NCI-H446 (cell line): ENCODE measurements around the gene ATXN8OS.
A peak's percentile ranks its signal among the peaks of the same experiment; 100 is the strongest.
"Not testable (repeated sequence)": the region's sequence is repeated elsewhere in the genome, so short reads cannot be mapped to it uniquely, and the experiment has no call there.

Experiments
- DNase-seq, 2 experiments: peaks; one replicate each; lab custom pipeline; 2025; lab: John Stamatoyannopoulos, UW

ATXN8OS gene

DNA sequence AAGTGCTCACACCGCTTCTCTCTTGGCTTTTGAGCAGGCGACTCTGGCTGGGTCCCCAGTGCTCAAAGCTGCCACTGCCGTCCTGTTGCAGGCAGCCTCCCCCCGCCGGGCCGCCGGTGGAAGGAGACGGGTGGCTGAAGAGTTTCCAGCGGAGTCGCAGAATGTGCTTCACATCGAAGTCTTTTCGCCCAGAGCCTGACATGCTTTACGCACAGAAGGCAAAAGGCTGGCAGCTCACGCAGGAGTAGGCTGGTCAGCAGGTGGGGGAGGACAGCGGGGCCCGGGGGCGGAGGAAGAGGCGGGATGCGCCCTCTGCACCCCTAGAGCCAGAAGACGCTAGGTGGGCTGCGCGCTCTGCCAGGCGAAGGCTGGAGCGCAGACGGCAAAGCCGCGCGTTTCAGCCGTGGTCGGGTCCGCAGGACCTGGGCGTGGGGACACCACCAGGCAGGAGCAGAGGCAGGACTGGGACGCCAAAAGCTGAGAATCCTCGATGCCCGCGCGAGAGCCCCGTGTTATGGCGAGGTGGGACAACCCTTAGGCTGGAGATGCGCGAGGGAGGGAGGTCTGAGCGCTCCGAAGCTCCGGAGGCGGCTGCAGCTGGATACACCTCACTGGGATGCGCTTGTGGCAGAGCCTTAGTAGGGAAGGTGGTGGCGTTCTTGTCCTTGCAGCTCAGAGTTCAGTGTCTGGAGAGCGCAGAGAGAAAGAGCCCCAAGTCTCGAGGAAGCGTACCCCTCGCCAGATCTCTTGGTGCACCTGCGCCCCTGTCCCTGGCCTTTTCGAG, at the start of gene ATXN8OS:
Gene ATXN8OS, plus strand, starts transcription at position 329 of the 784 bp plus-strand sequence.
- no peak for DNase-seq

DNA sequence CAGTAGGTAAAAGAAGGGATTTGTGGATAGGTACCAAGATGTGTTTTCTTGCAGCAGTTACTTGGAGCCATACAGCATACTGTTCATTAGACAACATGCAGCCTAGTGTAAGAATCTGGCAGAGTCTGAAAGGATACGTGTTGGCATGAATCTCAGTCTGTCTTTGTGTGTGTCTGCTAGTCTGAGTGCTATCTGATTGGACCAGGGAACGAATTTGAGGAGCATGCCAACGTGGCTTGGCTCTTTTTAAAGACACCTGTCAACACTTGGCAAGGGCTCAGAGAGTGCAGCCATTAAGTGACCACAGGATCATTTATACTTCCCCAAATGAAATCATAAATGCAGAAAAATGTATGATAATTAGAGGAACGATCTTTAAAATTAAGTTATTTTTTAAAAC, 27.6 kb upstream of the ATXN8OS start:
- DNase-seq = peak; percentile 53 to 79

DNA sequence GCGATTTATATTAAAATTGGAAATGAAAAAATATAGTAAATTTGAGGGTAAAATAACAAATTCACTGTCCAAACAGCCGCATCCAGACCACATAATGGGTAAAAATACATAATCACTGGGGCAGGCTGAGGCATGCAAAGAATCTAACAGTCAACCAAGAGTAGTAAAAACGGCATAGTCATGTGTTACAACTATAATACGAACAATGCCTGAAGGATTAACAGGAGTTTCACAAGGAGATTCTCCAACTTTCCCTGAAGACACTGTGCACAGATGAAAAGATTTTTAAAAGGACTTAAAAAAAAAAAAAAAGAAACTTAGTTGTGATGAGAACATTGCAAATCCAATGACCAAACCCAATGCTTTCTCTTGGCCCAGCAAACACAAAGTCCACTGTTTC, 20.4 kb upstream of the ATXN8OS start:
- DNase-seq = no peak

DNA sequence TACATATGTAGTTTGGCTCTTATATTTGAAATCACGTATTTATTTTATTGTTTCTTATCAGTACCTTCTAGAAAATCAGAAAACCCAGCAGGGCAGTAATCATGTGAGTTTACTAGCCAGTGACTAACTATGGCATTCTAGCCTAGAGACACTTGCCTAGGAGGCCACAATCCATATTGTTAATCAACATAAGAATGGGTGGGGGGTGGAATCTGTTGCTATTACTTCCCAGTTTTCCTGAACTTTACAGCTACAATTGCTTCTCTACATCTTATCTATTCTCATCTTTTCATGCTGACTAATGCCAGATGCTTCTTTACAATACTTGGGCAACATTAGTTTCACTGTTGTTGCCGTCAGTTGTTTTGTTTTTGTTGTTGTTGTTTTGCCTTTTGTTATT, 18.7 kb upstream of the ATXN8OS start:
- no peak for DNase-seq

DNA sequence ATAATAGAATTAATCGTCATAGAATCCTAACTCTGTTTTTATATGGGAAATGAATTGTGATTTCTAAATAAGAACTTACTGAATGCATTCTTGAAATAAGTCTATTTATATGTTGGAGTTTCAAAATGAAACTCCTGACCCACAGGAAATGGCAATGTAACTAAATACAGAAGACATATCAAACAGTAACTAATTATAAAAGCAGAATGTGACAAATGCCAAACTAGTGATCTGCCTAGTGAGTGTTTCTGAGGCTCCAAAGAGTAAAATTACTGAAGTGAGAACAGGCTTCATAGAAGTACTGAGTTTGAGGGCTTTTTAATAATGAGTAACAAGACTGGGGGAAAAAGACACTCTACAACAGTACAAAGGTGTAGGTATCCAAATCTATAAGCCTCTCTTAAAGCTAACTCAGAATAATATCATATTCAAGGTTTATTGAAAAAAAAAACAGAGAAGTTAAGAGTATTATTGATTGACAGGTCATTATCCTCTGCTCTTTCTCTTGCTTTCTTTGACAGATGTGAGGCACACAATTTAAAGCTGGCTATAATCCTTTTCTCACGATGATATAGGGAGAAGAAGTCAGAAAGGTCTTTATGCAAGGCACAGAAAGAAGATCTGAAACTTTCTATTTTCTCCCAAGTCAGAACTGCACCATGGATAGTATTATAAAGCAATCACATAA, 17.4 kb upstream of the ATXN8OS start:
- no peak for DNase-seq

DNA sequence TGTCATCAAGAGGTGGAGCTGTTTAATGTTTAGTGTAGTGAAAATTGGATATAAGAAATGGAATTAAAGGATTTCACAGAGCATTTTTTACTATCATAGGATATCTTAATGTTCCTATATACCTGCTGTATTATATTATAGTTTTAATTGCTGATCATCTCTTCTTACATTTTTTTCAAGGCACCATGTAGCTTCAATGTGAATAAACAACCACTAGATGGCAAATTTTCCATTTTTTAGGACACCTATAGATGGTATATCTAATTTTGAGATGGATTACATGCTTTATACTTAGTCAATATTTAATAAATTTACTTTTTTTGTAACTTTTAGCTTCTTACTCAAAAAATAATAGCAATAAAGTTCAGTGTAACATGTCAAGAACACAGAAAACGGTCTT, 9.0 kb upstream of the ATXN8OS start:
- DNase-seq = peak in 1 of 2 experiments; percentile 0

DNA sequence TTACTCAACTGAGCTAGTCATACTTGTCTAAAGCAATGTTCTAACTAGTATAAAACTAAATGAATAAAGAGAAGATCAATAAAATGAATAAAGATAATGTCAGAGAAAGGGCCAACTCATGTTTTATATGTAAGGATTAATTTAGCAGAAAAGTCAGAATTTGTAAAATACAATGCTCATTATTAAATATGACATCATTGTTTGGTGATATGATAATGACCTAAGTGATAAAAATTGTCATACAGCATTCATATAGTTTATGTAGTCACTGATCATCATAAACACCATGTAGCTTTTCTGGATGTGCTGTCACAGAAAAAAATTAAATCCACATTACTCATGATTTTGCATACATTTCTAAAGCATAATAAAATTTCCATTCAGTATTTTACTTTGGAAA, 3.1 kb upstream of the ATXN8OS start:
- DNase-seq = no peak

DNA sequence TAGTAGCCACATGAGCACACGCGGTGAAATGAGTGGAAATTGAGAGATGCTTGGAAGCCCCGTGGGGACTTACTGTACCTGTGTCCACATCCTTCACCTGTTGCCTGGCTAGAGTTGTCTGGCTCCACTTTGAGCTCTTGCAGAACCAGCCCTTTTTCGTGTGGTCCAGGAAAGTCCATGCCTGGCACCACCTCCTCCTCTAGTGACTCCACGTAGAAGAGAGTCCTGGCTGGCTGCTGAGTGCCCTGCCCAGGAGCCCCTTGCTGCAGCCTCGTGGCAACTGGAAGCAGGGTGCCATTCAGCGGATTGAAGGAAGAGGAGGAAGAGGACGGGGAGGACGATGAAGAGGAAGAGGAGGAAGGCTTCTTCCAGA, 515 bp upstream of the ATXN8OS start:
- DNase-seq = no peak

DNA sequence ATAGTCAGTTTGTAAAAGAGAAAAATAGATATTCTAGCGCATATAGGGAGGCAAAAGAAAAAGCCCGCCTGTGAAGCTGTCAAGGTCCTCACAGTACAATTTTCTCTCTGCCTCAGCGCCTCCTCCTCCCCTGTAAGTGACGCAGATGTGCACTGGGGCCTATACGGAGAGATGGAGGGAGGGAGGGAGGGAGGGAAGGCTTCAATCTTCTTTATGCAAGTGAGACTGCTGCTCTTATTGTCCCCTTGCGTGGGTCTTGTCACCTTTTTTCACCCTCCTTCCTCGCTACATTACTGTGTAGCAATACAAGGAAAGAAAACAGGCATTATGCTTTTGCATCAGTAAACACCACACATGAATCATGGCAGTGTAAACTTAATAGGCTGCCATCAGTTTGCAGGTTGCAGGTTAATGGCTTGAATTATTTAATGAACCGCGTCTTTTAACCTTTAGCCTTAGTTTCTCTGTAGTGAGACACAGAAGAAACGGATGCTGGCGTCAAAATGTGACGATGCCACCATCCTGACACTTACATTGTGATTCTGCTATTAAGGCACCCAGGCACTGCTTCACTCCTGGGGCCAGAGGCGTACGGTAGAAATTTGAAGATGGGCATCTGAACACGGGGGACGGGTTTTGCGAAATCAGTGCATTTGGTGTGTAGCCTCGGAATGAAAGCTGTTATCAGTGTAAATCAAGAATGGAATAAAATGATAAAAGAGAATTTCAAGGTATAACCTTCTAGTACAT, 905 bp downstream of the ATXN8OS start, which contains the start of gene KLHL1:
Gene KLHL1, minus strand, starts transcription at position 97 of the 750 bp plus-strand sequence. CDS start 753 bp downstream, outside the sequence.
- DNase-seq = no peak

DNA sequence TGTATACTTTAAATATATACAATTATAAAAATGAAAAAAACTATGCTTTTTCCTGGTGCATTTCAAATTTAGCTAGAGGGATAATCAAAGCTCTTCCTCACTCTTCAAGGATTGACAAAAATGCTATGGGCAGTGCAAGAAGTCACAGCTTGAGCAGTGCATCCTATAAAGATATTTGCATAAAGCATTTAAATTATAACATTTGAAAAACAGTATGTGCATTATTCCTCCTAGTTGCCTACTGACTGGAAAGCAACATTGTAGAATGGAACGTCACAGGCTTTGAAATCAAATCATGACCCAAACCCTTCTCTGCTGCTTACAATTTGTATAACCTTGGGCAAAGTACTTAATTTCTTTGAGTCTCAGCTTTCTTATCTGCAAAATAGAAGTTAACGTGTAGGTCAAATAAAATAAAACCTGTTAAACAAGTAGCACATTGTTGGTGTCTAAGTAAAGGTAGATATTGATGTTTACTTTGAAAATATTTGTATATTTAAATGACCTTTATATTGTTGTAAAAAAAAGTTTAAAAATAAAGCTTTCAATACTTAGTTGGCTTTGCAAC, 9.8 kb downstream of the ATXN8OS start:
- no peak for DNase-seq

DNA sequence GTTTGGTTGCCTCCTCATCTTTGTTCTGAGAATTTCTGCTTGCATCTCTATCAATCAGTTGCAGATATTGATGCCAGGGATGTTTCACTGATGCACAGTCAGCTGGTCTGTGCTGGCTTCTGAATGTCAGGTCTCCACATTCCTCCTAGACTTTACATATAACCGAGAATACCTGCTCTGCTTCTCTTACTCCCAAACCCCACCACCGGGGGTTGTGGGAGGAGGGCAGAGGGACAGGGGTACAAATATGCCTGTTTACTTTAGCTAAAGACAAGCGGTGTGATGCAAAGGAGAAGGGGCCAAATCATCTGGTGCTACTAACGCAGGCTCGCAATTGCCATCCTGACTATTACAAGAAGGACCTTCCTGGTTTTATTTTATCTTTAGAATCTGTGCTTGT, 18.1 kb downstream of the ATXN8OS start:
- no peak for DNase-seq

DNA sequence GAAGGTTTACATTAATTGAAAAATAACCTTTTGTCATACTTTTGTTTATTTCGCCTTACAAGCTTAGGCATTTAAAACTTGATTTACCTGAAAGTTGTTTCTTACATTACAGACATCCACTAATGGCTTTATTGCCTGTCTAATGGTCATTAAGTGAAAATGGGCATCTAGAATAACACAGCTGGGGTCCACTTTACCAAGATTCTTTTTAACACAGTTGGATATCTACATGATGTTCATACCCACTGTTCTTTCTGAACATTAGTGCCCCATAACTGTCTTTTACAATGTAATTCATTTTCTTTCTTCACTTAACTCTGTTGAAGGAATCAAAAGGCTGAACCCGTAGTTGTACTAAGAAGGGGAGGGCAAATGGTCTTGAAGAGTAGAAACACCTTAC, 20.5 kb downstream of the ATXN8OS start:
- no peak for DNase-seq

DNA sequence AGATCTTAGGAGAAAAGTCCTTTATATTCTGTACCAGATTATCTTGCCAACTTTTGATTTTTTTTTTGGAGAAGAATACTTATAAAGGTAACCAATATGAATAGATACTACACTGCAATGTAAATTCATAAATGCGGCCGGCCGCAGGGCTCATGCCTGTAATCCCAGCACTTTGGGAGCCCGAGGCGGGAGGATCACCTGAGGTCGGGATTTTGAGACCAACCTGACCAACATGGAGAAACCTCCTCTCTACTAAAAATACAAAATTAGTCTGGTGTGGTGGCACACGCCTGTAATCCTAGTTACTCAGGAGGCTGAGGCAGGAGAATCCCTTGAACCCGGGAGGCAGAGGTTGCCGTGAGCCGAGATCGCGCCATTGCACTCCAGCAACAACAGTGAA, 35.0 kb downstream of the ATXN8OS start:
- not testable (repeated sequence) for DNase-seq

DNA sequence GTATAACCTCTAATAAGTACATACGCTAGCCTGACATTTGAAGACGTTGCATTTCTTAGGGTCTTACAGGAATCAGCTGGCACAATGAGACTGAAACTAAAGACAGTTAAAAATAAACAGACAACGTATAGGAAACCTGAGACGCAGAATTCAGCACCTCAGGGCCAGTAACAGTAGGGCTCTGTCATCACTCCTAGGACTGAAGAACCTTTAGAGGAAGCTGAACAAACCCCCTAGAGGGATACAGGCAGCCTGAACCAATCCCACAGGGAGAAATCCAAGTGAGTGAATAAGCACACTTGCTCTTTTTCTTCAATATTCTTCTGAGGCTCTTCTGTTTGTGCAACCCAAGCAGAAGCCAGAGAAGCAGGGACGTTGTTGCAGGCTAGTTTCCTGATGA, 54.5 kb downstream of the ATXN8OS start:
- DNase-seq = no peak

DNA sequence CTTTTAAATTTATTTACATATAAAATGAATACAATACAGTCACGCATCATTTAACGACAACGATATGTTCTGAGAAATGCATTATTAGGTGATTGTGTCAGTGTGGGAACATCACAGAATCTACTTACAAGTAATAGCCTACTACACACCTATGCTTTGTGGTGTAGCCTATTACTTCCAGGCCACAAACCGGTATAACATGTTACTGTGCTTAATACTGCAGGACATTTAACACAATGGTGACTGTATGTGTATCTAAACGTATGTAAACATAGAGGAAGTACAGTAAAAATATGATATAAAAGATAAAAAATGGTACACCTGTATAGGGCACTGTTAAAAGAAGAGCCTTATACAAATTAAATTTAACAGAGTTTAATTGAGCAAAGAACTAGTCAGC, 63.1 kb downstream of the ATXN8OS start:
- DNase-seq = no peak

DNA sequence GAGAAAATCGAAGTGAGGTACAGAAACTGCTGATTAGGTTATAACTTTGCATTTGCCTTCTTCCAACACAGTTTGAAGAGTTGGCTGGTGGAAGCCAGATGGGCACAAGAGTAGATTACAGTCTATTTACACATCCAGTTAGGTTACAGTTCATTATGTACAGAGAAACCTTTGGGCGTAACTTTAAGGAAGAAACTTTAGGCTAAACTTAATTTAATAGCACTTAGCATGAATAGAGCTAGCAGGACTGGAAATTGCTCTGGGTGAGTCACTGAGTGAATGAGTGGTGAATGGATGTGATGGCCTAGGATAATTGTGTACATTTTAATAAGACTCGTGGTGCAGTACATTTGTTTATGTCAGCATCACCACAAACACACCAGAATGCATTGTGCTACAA, 63.5 kb downstream of the ATXN8OS start:
- no peak for DNase-seq

DNA sequence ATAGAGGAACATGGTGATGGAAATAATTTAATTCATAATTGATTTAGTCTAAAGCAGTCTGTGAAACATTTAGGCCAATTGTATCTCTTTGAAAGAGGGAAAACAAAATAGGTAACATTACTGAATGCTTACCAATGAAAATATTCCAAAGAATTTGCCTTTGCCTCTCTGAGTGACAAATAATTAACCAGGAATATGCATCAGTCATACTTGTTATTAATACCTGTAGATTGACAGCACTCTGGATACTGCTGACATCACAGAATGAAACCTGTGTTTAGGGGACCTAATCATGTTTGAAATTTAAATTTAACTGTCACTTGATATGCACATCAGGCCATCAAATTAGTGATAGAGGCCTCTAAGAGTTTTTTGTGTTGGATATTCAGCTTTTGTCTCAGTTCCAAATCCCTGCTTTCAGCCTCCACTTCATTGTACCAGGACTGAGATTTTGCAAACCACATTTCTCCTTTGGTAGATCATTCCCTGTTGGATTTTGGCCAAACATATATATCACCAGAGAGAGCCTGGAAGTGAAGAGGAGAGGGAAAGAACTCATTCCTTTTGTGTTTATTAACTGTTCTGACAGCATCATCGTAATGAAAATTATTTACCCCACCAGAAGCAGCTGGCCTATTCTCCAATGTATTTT, 65.4 kb downstream of the ATXN8OS start:
- DNase-seq = no peak

DNA sequence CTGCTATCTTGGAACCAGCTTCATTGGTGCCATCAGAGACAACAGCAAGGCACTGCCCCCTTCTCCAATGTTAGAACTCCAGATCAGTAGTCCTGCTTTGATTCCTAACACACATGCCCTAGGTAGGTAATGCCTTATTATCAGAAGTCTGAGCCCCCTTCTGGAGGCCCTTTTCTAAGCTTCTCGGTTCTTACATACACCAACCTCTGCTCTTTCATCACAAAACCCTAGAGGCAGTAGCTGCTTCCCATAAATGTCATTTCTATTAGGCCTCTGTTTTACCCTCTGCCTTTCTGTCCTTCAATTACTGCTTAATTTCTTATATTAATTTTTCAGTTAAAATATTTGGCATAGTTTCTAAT, 66.0 kb downstream of the ATXN8OS start:
- no peak for DNase-seq

DNA sequence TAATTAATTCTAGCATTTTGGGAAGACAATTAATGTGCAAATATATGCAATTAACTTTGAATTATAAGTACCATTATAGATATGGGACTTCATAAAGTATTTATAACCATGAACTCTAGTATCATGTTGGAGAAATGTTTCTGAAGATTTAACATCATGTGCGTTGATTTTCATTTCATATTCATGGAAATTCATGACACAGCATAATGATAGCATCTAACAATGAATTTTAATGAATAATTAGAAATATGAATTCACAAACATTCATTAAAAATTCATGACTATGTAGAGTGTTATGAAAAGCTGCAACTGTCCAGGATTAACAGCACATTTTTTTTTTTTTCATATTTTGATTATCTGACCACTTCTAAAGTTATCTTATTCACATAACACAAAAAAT, 70.7 kb downstream of the ATXN8OS start:
- DNase-seq = no peak
